Smooth muscle cell (in vitro differentiated cells): ENCODE results near the gene PLA2R1. TPM values are rescaled to one million over a fixed set of nuclear protein-coding genes. Genes with fewer than 3 reads are reported as not detected.
A peak's percentile ranks its signal among the peaks of the same experiment; 100 is the strongest.

Source experiments
- DNase-seq: peaks from one replicate; lab custom pipeline; 2025; ENCODE audit not compliant: unreplicated experiment; lab: John Stamatoyannopoulos, UW
- H2AFZ ChIP-seq: fragments of 200-600 bp; sonication (generic); 2 replicates; pipeline ENCODE4 v1.6.0; 2016; ENCODE audit warnings: antibody characterized with exemption, low read depth, mild to moderate bottlenecking
- H3F3A ChIP-seq: fragments of 200-600 bp; sonication (generic); 2 replicates; pipeline ENCODE4 v1.6.0; 2017; ENCODE audit warnings: antibody characterized with exemption, low read depth
- H3K27ac ChIP-seq: fragments of 200-600 bp; sonication (generic); 2 replicates; pipeline ENCODE4 v1.5.1; 2016; ENCODE audit warnings: low read depth, mild to moderate bottlenecking
- H3K27me3 ChIP-seq: fragments of 200-600 bp; sonication (generic); 2 replicates; pipeline ENCODE4 v1.6.1; 2016; ENCODE audit warnings: low read depth, mild to moderate bottlenecking
- H3K36me3 ChIP-seq: fragments of 200-600 bp; sonication (generic); 2 replicates; pipeline ENCODE4 v1.5.1; 2016; ENCODE audit warnings: low read depth
- H3K4me1 ChIP-seq: fragments of 200-600 bp; sonication (generic); 2 replicates; pipeline ENCODE4 v1.5.1; 2016; ENCODE audit warnings: low read depth
- H3K4me2 ChIP-seq: fragments of 200-600 bp; sonication (generic); 2 replicates; pipeline ENCODE4 v1.6.0; 2016; ENCODE audit warnings: mild to moderate bottlenecking
- H3K4me3 ChIP-seq: fragments of 200-600 bp; sonication (generic); 2 replicates; pipeline ENCODE4 v1.5.1; 2016; ENCODE audit warnings: mild to moderate bottlenecking
- H3K79me2 ChIP-seq: fragments of 200-600 bp; sonication (generic); 2 replicates; pipeline ENCODE4 v1.6.0; 2016; ENCODE audit warnings: low read depth, mild to moderate bottlenecking
- H3K9ac ChIP-seq: fragments of 200-600 bp; sonication (generic); 2 replicates; pipeline ENCODE4 v1.6.0; 2016; ENCODE audit warnings: low read depth
- H3K9me3 ChIP-seq: fragments of 200-600 bp; sonication (generic); replicated peaks from 2 replicates; pipeline ENCODE4 v1.5.1; 2016; ENCODE audit warnings: low read depth
- H4K20me1 ChIP-seq: fragments of 200-600 bp; sonication (generic); 2 replicates; pipeline ENCODE4 v1.6.0; 2016; ENCODE audit warnings: low read depth
- WGBS: methylation state at CpG from one replicate; pipeline ENCODE4 v1.1.7; 2016; ENCODE audit warnings: low lambda C conversion rate; 5-methylcytosine and 5-hydroxymethylcytosine counted together
- polyA plus RNA-seq: library from polyadenylated mRNA; unstranded; fragments of >200 nt; fragmentation: Nextera tagmentation; extraction: Ambion mirVana; gene quantifications from 2 replicates; pipeline ENCODE4 v1.2.1, GENCODE V29; 2016
- total RNA-seq: library from RNA; depleted of rRNA; stranded (reverse); fragments of >200 nt; gene quantifications from 2 replicates; pipeline ENCODE4 v1.2.3, GENCODE V29; 2014
- TF ChIP-seq, protein P1 (sequence below): fragments of 200-600 bp; sonication (generic); IDR thresholded peaks from 2 replicates; pipeline ENCODE4 v1.5.1; 2017; ENCODE audit warnings: borderline replicate concordance, mild to moderate bottlenecking, antibody characterized with exemption; ENCODE audit not compliant: insufficient read depth, poor library complexity, severe bottlenecking

PLA2R1 gene
- total and polyA plus RNA-seq, 2 experiments from 2014 or later, result 4.8 to 7.3 TPM

- Histone ChIP-seq H3K9ac (no peak overlapping the region), H3F3A (no peaks in the 10 kb centered on the region), H3K4me1 (no peaks in the 10 kb centered on the region), H3K4me2 (no peak overlapping the region), H3K79me2 (no peaks in the 10 kb centered on the region), H2AFZ (no peak overlapping the region), H3K36me3 (no peaks in the 10 kb centered on the region), H3K27me3 (peaks cover 17% of the 10 kb centered on the region), H3K27ac (no peak overlapping the region), H4K20me1 (no peaks in the 10 kb centered on the region), H3K9me3 (no peaks in the 10 kb centered on the region), H3K4me3 (no peak overlapping the region)
- TF ChIP-seq, protein P1, sequence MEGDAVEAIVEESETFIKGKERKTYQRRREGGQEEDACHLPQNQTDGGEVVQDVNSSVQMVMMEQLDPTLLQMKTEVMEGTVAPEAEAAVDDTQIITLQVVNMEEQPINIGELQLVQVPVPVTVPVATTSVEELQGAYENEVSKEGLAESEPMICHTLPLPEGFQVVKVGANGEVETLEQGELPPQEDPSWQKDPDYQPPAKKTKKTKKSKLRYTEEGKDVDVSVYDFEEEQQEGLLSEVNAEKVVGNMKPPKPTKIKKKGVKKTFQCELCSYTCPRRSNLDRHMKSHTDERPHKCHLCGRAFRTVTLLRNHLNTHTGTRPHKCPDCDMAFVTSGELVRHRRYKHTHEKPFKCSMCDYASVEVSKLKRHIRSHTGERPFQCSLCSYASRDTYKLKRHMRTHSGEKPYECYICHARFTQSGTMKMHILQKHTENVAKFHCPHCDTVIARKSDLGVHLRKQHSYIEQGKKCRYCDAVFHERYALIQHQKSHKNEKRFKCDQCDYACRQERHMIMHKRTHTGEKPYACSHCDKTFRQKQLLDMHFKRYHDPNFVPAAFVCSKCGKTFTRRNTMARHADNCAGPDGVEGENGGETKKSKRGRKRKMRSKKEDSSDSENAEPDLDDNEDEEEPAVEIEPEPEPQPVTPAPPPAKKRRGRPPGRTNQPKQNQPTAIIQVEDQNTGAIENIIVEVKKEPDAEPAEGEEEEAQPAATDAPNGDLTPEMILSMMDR, result no peak
- no peak for DNase-seq
- WGBS, result 100% methylated on average over 1 of the region's 1 CpG
Observed at GRCh38 chr2:159890551-159891266, 171.7 kb downstream of the PLA2R1 start.

DNA sequence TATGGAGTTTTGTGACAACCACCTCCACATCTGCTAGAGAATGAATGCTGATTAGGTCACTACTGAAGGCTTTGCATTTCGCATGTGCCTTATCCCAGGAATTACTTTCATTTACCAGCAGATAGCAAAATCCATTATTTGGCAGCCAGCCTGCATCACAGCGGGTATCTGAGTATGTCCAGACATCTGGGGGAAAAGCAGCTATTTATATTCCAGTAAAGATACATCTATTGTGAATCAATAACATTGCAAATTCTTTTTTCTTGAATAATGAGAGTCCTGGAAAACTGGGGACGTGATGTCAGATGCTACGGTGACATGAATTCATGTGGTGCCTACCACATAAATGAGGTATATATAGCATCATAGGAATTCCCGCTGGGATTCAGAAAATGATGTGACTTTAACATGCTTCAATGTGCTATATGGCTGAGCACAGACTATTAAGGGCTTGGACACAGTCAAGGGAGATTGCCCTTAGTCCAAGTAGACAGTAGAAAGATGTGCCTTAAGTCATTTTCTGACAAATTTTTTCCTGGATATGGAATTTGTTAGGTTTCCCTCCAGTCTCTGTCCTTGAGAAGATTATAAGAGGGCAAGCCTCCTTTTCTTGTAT is 180.2 kb downstream of the PLA2R1 start:
- Histone ChIP-seq H3K79me2 (no peaks in the 10 kb centered on the region), H3K4me1 (no peaks in the 10 kb centered on the region), H3K9ac (no peak overlapping the region), H3K4me3 (no peak overlapping the region), H3F3A (peaks cover 4% of the 10 kb centered on the region), H3K27me3 (peaks cover 25% of the 10 kb centered on the region), H4K20me1 (no peaks in the 10 kb centered on the region), H3K9me3 (no peaks in the 10 kb centered on the region), H2AFZ (no peak overlapping the region), H3K27ac (peak overlapping the region; percentile 15), H3K4me2 (peak overlapping the region; percentile 40), H3K36me3 (no peaks in the 10 kb centered on the region)
- TF ChIP-seq, protein P1, result no peak
- whole genome bisulfite sequencing, result 37% methylated on average over 5 of the region's 5 CpGs
- DNase-seq, result no peak

Other genes with a start within 250 kb of the PLA2R1 start
- not detected in 2 replicates for gene LY75, start 157.9 kb downstream of the PLA2R1 start, total RNA-seq
- gene LY75, start 157.9 kb downstream of the PLA2R1 start, polyA plus RNA-seq, result 0.06 and 0.48 TPM in 2 replicates
- gene ITGB6, start 137.7 kb upstream of the PLA2R1 start, total RNA-seq, result 175 and 181 TPM in 2 replicates
- gene ITGB6, start 137.7 kb upstream of the PLA2R1 start, polyA plus RNA-seq, result 15.2 and 85.3 TPM in 2 replicates